AG10803 (cell line): ENCODE results near the gene SPC24.
A peak's percentile ranks its signal among the peaks of the same experiment; 100 is the strongest.
"Not testable (repeated sequence)": the region's sequence is repeated elsewhere in the genome, so short reads cannot be mapped to it uniquely, and the experiment has no call there.

Source experiments
- DNase-seq: peaks from one replicate; pipeline ENCODE4 v3.0.0; 2010; ENCODE audit warnings: low read depth
- H3K4me3 ChIP-seq: 2 replicates; pipeline ENCODE4 v1.5.1; 2011; ENCODE audit warnings: mild to moderate bottlenecking, low read length, control low read depth
- TF ChIP-seq, protein P1 (sequence below): conservative IDR thresholded peaks from 2 replicates; pipeline ENCODE4 v1.5.1; 2011; ENCODE audit warnings: mild to moderate bottlenecking, low read length, control low read depth, inconsistent platforms

The SPC24 gene

DNA sequence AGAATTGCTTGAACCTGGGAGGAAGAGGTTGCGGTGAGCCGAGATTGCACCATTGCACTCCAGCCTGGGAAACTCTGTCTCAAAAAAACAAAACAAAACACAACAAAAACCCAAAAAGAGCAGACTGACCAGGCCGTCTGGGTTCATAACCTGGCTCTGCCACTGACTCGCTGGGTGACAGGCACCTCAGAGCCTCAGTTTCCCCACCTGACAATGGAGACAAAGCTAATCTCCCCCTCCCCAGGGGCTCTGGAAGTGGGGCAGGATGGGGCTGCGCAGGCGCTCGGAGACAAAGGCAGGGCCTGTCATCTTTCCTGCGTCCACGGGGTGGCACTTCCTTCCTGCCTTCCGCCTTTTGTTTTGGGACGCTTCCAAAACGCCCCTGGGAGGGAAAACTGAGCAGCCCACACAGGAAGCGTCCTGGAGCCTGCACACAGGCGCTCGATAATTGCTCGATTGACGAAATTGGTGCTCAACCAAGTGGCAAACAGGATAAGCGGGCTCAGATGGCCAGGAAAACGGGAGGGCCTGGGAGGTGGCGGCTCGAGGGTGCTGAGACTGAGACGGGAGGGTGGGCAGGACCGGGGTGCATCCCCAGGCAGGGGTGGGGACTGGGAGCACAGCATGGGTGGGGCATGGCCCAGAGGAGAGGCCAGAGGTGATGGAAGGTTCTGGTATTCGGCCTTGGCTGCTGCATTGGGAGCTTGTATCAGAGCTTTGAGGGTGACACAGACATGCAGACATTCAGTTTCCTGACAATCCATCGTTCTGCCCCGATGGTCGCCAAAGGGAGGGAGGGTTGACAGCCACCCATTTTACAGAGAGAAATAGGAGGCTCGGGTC lies 17.8 kb downstream of the SPC24 start:
- H3K4me3 ChIP-seq, result peak overlapping the region; percentile 46
- peak; percentile 91 for DNase-seq
- TF ChIP-seq, protein P1, sequence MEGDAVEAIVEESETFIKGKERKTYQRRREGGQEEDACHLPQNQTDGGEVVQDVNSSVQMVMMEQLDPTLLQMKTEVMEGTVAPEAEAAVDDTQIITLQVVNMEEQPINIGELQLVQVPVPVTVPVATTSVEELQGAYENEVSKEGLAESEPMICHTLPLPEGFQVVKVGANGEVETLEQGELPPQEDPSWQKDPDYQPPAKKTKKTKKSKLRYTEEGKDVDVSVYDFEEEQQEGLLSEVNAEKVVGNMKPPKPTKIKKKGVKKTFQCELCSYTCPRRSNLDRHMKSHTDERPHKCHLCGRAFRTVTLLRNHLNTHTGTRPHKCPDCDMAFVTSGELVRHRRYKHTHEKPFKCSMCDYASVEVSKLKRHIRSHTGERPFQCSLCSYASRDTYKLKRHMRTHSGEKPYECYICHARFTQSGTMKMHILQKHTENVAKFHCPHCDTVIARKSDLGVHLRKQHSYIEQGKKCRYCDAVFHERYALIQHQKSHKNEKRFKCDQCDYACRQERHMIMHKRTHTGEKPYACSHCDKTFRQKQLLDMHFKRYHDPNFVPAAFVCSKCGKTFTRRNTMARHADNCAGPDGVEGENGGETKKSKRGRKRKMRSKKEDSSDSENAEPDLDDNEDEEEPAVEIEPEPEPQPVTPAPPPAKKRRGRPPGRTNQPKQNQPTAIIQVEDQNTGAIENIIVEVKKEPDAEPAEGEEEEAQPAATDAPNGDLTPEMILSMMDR, result peak; percentile 84

DNA sequence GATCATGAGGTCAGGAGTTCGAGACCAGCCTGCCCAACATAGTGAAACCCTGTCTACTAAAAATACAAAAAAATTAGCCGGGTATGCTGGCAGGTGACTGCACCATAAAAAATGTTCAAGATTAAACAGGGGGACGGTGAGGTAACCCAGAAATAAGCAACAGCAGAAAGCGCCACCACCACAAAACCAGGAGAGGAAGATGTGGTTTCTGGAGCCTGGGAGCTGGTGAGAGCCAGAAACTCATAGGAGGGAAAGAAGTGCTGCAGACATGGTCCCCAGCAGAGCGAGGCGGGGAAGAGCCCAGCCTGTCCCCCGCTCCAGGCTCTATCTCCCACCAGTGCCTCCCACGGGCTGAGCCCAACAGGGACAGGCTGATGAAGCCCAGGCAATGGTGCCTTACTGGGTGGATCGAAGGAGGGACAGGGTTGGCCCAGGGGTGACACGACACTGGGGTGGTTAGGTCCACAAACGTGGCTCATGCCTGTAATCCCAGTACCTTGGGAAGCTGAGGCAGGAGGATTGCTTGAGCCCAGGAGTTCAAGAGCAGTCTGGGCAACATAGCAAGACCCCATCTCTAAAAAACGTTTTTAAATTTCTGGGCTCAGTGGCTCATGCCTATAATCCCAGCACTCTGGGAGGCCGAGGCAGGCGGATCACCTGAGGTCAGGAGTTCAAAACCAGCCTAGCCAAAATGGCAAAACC lies 19.0 kb downstream of the SPC24 start:
- no peak overlapping the region for H3K4me3 ChIP-seq

DNA sequence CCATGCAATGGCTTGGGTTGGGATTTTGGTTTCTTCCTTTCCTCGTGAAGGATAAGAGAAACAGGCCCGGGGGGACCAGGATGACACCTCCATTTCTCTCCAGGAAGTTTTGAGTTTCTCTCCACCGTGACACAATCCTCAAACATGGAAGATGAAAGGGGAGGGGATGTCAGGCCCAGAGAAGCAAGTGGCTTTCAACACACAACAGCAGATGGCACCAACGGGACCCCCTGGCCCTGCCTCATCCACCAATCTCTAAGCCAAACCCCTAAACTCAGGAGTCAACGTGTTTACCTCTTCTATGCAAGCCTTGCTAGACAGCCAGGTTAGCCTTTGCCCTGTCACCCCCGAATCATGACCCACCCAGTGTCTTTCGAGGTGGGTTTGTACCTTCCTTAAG lies 24.1 kb downstream of the SPC24 start:
- TF ChIP-seq, protein P1, result no peak
- H3K4me3 ChIP-seq, result no peak overlapping the region

More for the DNA sequence above, 19.0 kb downstream of the SPC24 start:
- TF ChIP-seq, protein P1, result no peak
- DNase-seq, result no peak

DNA sequence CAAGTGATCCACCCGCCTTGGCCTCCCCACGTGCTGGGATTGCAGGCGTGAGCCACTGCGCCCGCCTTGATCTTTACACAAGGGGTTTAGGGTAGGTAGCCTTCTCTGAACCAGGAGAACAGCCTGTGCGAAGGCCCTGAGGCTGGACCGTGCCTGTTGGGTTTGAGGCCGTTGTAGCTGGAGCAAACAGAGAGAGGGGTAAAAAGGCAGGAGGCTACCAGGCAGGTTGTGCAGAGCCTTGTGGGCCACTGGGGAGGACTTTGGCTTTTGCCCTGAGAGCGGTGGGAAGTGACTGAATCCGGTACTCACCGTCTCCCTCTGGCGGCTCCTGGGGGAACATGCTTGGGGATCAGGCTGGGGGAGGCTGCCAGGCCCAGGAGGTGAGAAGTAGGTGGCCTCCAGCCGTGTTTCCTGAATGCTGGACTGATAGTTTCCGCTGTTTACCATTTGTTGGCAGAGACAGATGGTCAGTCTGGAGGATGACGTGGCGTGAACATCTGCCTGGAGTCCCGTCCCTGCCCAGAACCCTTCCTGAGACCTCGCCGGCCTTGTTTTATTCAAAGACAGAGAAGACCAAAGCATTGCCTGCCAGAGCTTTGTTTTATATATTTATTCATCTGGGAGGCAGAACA lies 24.6 kb downstream of the SPC24 start:
- peak; percentile 54 for DNase-seq
- TF ChIP-seq, protein P1, result peak; percentile 93
- H3K4me3 ChIP-seq, result no peak overlapping the region

More for the DNA sequence above, 24.1 kb downstream of the SPC24 start:
- no peak for DNase-seq

DNA sequence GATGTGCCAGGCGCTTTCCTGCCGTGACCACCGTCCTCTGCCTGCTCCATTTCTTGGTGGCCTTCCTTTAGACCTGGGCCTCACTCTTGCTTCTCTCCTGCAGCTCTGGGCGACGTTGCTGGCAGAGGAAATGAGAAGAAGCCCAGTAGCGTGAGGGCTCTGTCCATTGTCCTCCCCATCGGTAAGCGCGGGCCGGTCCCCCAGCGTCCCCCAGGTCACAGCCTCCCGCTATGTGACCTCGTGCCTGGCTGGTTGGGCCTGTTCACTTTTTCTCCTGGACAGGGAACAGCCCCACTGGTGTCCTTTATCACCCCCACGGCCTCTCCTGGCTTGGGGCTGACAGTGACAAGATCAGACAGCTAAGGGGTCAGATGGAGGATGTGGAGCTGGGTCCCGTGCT lies 27.7 kb downstream of the SPC24 start:
- TF ChIP-seq, protein P1, result no peak
- DNase-seq, result no peak
- H3K4me3 ChIP-seq, result no peak overlapping the region

DNA sequence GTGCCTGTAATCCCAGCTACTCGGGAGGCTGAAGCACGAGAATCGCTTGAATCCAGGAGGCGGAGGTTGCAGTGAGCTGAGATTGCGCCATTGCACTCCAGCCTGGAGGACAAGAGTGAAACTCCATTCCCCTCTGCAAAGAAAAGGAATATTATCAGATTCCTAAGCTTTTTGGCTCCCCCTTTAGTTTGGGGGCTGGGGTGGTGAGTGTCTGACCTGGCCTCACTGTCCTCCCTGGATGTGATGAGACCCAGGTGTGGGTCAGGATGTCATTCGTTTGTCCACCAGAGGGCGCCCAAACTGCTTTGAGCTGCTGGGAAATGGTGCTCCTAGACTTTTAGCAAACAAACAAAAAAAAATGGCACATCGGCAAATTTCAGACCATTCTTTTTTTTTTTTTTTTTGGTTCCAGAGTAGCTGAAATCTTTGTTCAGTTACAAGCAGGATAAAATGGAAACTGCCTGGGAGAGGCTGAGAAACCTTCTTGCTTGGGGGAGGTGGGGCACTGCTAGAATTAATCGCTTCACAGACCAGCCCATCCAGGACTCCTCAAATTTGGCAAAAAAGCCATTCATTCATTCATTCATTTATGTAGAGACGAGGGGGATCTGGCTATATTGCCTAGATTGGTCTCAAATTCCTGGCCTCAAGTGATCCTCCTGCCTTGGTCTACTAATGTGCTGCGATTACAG lies 29.4 kb downstream of the SPC24 start:
- TF ChIP-seq, protein P1, result peak; percentile 81
- no peak overlapping the region for H3K4me3 ChIP-seq
- DNase-seq, result peak; percentile 69

DNA sequence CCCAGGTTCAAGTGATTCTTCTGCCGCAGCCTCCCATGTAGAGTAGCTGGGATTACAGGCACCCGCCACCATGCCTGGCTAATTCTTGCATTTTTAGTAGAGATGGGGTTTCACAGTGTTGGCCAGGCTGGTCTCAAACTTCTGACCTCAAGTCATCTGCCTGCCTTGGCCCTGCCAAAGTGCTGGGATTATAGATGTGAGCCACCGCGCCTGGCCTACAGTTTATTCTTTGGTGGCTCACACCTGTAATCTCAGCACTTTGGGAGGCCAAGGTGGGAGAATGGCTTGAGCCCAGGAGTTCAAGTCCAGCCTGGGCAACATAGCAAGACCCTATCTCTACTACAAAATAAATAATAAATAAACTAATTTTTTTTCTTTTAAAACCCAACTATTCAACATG lies 31.4 kb downstream of the SPC24 start:
- not testable (repeated sequence) for H3K4me3 ChIP-seq, DNase-seq
